Activated CD8-positive, alpha-beta memory T cell treated with anti-CD3 and anti-CD28 coated beads for 48 hours (primary cell): ENCODE results near the gene PCYT1A.
"Not testable (repeated sequence)": the region's sequence is repeated elsewhere in the genome, so short reads cannot be mapped to it uniquely, and the experiment has no call there.

Source experiments
- DNase-seq, 3 experiments: peaks; one replicate each; pipeline ENCODE4 v3.0.0-alpha.2; 2020; ENCODE audit warnings: low read depth in 2 of 3, low spot score in 2 of 3

PCYT1A gene

GRCh38 chr3:196216089-196216564 lies 71.4 kb downstream of the PCYT1A start, which contains the start of gene SLC51A:
TSS of gene SLC51A (plus strand) at chr3:196216534. CDS start at chr3:196216713, 179 bp downstream.
- no peak for DNase-seq

GRCh38 chr3:196215493-196216020 lies 72.0 kb downstream of the PCYT1A start:
- DNase-seq = no peak

- DNase-seq = no peak
These were observed 72.6 kb downstream of the PCYT1A start for GRCh38 chr3:196214783-196215441.

- DNase-seq = no peak
These were observed 76.6 kb downstream of the PCYT1A start, which contains the start of gene ZDHHC19 for GRCh38 chr3:196210673-196211556. TSS of gene ZDHHC19 (minus strand) at chr3:196211400. CDS start at chr3:196211315, 85 bp downstream.

- DNase-seq = not testable (repeated sequence)
These were observed 77.4 kb downstream of the PCYT1A start for GRCh38 chr3:196209944-196210672.

GRCh38 chr3:196208942-196209695 lies 78.4 kb downstream of the PCYT1A start:
- DNase-seq = no peak

- DNase-seq = peak in 1 of 3 experiments; percentile 44
These were observed 79.5 kb downstream of the PCYT1A start for GRCh38 chr3:196207833-196208607.

- DNase-seq = no peak
These were observed 80.2 kb downstream of the PCYT1A start for GRCh38 chr3:196207159-196207832.

- DNase-seq = not testable (repeated sequence)
These were observed 81.9 kb downstream of the PCYT1A start for GRCh38 chr3:196205442-196206205.

GRCh38 chr3:196203846-196204245 lies 83.7 kb downstream of the PCYT1A start:
- DNase-seq = no peak

GRCh38 chr3:196202516-196202970 lies 85.0 kb downstream of the PCYT1A start:
- no peak for DNase-seq

GRCh38 chr3:196198771-196199753 lies 88.5 kb downstream of the PCYT1A start:
- DNase-seq = no peak

- no peak for DNase-seq
These were observed 89.3 kb downstream of the PCYT1A start for GRCh38 chr3:196198081-196198675.

GRCh38 chr3:196197524-196197923 lies 90.0 kb downstream of the PCYT1A start:
- no peak for DNase-seq

- DNase-seq = no peak
These were observed 91.8 kb downstream of the PCYT1A start for GRCh38 chr3:196195664-196196265.

GRCh38 chr3:196194542-196194915 lies 93.0 kb downstream of the PCYT1A start:
- DNase-seq = no peak
